ENCODE data around the gene PPP1R12B. TPM values are rescaled to one million over a fixed set of nuclear protein-coding genes. Genes with fewer than 3 reads are reported as not detected.

Gene PPP1R12B
- total and polyA plus RNA-seq, 2 experiments from 2014 or later: 13.2 to 13.8 TPM

GRCh38 chr1:202624088-202624780, 275.7 kb downstream of the PPP1R12B start (continued):
- TF ChIP-seq ETS1 (IDR thresholded peaks at IDR 0.05) (no peak), ZNF114 (CRISPR knock-in tag; IDR thresholded peaks at IDR 0.05) (no peak), NANOG (IDR thresholded peaks at IDR 0.05; ENCODE audit: borderline replicate concordance) (no peak), CREB1 (CRISPR knock-in tag; IDR thresholded peaks at IDR 0.05; ENCODE audit: low read depth) (no peak), ZNF331 (CRISPR knock-in tag; IDR thresholded peaks at IDR 0.05; ENCODE audit: low read depth) (no peak), CTCF (conservative IDR thresholded peaks at IDR 0.05; ENCODE audit: low read depth in 2 of 2) (no peak), STAT1 (IDR thresholded peaks at IDR 0.05; ENCODE audit: unreplicated experiment) (no peak), POLR2AphosphoS5 (IDR thresholded peaks at IDR 0.05; ENCODE audit: low read depth) (no peak)

GRCh38 chr1:202624781-202625108, 276.2 kb downstream of the PPP1R12B start:
- 0 out of 2 replicates have a peak, but pooled peaks cover 6% of the 10 kb centered on the region for H3F3A ChIP-seq (replicated peaks; ENCODE audit: low read depth)
- H2AFZ ChIP-seq: no peak overlapping the region
- peaks cover 24% of the 10 kb centered on the region for H3K4me1 Mint-ChIP-seq
- no peak overlapping the region for H3K27ac ChIP-seq (ENCODE audit: low read depth)
- H3K27me3 Mint-ChIP-seq (ENCODE audit: insufficient read depth, low read depth, poor library complexity): peaks cover 6% of the 10 kb centered on the region
- no peaks in the 10 kb centered on the region for H3K27me3 ChIP-seq (ENCODE audit: insufficient read depth)
- peaks cover 12% of the 10 kb centered on the region; the same call in 1 of the 2 replicates for H3K4me1 ChIP-seq (ENCODE audit: insufficient read depth)
- no peaks in the 10 kb centered on the region for H3K9me2 ChIP-seq (ENCODE audit: insufficient read depth)
- DNase-seq (ENCODE audit: low spot score): no peak
- no peaks in the 10 kb centered on the region for H3K36me3 Mint-ChIP-seq (ENCODE audit: low read depth)
- H3K4me2 ChIP-seq: no peak overlapping the region
- no peak overlapping the region for H3K4me3 Mint-ChIP-seq
- no peak overlapping the region for H3K4me3 ChIP-seq
- H3K9me3 Mint-ChIP-seq: no peaks in the 10 kb centered on the region
- ATAC-seq: no peak
- no peaks in the 10 kb centered on the region for H3K79me2 ChIP-seq (replicated peaks; ENCODE audit: insufficient read depth)
- H3K27ac Mint-ChIP-seq: no peak overlapping the region
- TF ChIP-seq JUNB (IDR thresholded peaks at IDR 0.05; ENCODE audit: unreplicated experiment) (no peak), STAT1 (IDR thresholded peaks at IDR 0.05; ENCODE audit: unreplicated experiment) (no peak), POLR2AphosphoS5 (IDR thresholded peaks at IDR 0.05; ENCODE audit: low read depth) (no peak), REST (IDR thresholded peaks at IDR 0.05; ENCODE audit: unreplicated experiment) (no peak), NANOG (IDR thresholded peaks at IDR 0.05; ENCODE audit: borderline replicate concordance) (no peak), ZNF462 (CRISPR knock-in tag; IDR thresholded peaks at IDR 0.05) (no peak), EZH2phosphoT487 (IDR thresholded peaks at IDR 0.05; ENCODE audit: unreplicated experiment) (no peak), ZNF114 (CRISPR knock-in tag; IDR thresholded peaks at IDR 0.05) (no peak), ZNF331 (CRISPR knock-in tag; IDR thresholded peaks at IDR 0.05; ENCODE audit: low read depth) (no peak)
- H4K20me1 ChIP-seq (replicated peaks; ENCODE audit: insufficient read depth): no peaks in the 10 kb centered on the region; the same call in 1 of the 2 replicates
- no peaks in the 10 kb centered on the region for H3K36me3 ChIP-seq (ENCODE audit: insufficient read depth)
